ENCODE results near the gene DCLRE1B.

DNA sequence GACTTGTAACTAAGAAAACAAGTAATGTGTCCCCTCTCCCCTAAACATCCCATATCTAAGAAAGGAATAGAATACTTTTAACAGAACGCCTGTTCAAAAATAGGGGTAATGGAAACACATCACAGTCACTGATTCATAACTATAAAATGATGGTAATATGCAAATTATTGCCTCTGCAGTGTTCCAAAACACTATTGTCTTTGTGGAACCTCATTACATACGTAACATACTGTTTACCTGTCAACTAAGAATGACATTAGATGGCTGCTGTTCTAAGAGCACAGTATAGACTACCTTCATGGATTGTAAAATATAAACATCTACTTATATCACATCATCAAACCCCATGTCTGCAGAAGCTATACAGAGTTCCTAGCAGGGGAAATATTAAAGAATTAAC is 14.3 kb upstream of the DCLRE1B start:
- no peak for TF ChIP-seq CTCF (IDR thresholded peaks at IDR 0.05 in 8 of 11, conservative IDR thresholded peaks at IDR 0.05 in 3 of 11)
- no peak for TF ChIP-seq POLR2A (IDR thresholded peaks at IDR 0.05)

All from spleen (tissue), 7 donors.